ENCODE data around the gene CLCN2.

Gene CLCN2

DNA sequence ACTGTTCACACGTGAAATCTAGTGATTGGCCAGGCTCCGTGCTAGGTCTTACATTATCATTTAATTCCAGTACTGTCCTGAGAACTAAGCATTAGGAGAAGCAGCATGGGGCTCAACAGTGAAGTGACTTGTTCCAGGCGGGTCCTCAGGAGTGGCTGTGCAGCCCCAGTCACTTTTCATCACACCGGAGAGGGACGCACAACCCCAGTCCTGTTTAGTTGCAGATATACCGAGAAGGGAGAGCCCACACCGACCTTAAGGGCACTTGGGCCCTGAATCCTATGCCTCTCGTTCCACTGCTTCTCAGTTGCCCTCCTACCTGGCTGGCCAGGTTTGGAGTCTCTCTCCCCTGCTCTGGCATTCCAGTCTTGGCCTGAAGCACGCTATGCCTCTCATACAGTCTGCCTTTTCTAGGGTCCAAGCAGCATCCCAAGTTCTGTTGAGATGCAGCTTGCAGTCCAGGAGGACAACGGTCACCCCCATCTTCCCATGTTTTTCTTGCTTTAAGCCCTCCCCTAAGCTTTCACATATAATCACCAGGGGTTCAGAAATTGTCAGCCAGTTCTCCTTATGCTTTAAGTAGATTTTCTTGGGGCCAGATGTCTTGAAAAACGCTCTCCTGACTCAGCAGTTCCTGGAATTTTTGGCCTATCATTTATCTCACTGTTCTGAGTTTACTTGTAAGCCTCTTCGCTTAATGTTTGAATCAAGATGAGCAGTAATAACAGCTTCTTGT lies 13.9 kb downstream of the CLCN2 start:
- Histone ChIP-seq H3F3A (ENCODE audit: insufficient read depth, low read length) (no peaks in the 10 kb centered on the region), H4K20me1 (ENCODE audit: insufficient read depth, low read length) (no peaks in the 10 kb centered on the region), H3K9ac (ENCODE audit: low read length) (no peak overlapping the region), H3K27me3 (replicated peaks; ENCODE audit: insufficient read depth, low read length) (no peaks in the 10 kb centered on the region), H3K4me2 (ENCODE audit: low read depth, low read length) (no peak overlapping the region), H3K4me3 (ENCODE audit: low read length) (no peak overlapping the region), H3K36me3 (replicated peaks; ENCODE audit: insufficient read depth, low read length) (no peaks in the 10 kb centered on the region), H2AFZ (ENCODE audit: low read length) (no peak overlapping the region), H3K4me1 (ENCODE audit: low read length) (peaks cover 4% of the 10 kb centered on the region; the same call in 1 of the 2 replicates), H3K27ac (ENCODE audit: low read length) (no peak overlapping the region), H3K9me2 (replicated peaks; ENCODE audit: insufficient read depth, low read length) (no peaks in the 10 kb centered on the region), H3K9me3 (replicated peaks; ENCODE audit: insufficient read depth, low read length) (no peaks in the 10 kb centered on the region), H3K79me2 (ENCODE audit: low read length) (no peaks in the 10 kb centered on the region)
- no peak for DNase-seq
- TF ChIP-seq EZH2 (optimal IDR thresholded peaks at IDR 0.05; ENCODE audit: low read depth, low read length) (no peak), EZH2phosphoT487 (IDR thresholded peaks at IDR 0.05; ENCODE audit: low read length) (no peak)
- TF ChIP-seq, protein P1, sequence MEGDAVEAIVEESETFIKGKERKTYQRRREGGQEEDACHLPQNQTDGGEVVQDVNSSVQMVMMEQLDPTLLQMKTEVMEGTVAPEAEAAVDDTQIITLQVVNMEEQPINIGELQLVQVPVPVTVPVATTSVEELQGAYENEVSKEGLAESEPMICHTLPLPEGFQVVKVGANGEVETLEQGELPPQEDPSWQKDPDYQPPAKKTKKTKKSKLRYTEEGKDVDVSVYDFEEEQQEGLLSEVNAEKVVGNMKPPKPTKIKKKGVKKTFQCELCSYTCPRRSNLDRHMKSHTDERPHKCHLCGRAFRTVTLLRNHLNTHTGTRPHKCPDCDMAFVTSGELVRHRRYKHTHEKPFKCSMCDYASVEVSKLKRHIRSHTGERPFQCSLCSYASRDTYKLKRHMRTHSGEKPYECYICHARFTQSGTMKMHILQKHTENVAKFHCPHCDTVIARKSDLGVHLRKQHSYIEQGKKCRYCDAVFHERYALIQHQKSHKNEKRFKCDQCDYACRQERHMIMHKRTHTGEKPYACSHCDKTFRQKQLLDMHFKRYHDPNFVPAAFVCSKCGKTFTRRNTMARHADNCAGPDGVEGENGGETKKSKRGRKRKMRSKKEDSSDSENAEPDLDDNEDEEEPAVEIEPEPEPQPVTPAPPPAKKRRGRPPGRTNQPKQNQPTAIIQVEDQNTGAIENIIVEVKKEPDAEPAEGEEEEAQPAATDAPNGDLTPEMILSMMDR (IDR thresholded peaks at IDR 0.05; ENCODE audit: low read length) = no peak

DNA sequence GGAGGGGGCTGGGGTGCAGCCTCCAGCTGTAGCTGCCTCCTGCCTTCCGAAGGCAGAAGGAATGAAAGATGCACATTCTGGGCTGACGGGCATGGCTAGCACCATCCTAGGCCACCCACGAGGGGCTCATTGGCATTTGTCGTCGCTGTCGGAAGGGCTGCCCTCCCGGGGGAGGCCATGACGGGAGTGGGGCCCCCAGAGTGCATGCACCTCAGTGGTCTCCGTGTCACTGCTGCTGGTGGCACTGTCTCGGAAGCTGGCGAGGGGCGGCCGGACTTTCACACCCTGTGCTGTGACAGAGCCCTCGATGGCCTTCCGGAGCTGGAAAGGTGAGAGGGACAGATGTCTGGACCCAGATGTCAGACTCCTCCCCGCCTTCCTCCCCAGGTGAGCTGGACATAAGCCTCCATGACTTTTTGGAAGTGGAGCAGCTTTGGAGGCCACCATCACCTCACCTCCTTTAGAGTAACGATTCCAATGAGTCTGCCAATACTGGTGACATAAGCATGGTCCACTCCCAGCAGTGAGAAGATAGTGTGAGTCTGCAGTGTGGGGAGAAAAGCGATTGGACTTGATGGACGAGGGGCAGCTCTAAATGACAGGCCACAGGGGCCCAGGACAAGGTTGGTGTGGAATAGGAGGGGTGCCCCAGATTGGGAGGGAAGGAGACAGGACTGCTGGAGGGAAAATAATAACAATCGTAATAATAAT lies 14.8 kb downstream of the CLCN2 start:
- H3K4me1 ChIP-seq (ENCODE audit: low read length) = peaks cover 4% of the 10 kb centered on the region; the same call in 1 of the 2 replicates
- H3K4me3 ChIP-seq (ENCODE audit: low read length) = no peak overlapping the region
- H3K9me3 ChIP-seq (replicated peaks; ENCODE audit: insufficient read depth, low read length) = no peaks in the 10 kb centered on the region
- no peaks in the 10 kb centered on the region for H4K20me1 ChIP-seq (ENCODE audit: insufficient read depth, low read length)
- no peaks in the 10 kb centered on the region for H3K9me2 ChIP-seq (replicated peaks; ENCODE audit: insufficient read depth, low read length)
- no peak for DNase-seq
- TF ChIP-seq, protein P1 (IDR thresholded peaks at IDR 0.05; ENCODE audit: low read length) = no peak
- TF ChIP-seq EZH2phosphoT487 (IDR thresholded peaks at IDR 0.05; ENCODE audit: low read length) (no peak), EZH2 (optimal IDR thresholded peaks at IDR 0.05; ENCODE audit: low read depth, low read length) (no peak)
- no peaks in the 10 kb centered on the region for H3K36me3 ChIP-seq (replicated peaks; ENCODE audit: insufficient read depth, low read length)
- H3K4me2 ChIP-seq (ENCODE audit: low read depth, low read length) = no peak overlapping the region
- H3K9ac ChIP-seq (ENCODE audit: low read length) = no peak overlapping the region
- no peaks in the 10 kb centered on the region for H3K79me2 ChIP-seq (ENCODE audit: low read length)
- no peak overlapping the region for H3K27ac ChIP-seq (ENCODE audit: low read length)
- H2AFZ ChIP-seq (ENCODE audit: low read length) = no peak overlapping the region
- no peaks in the 10 kb centered on the region for H3F3A ChIP-seq (ENCODE audit: insufficient read depth, low read length)
- H3K27me3 ChIP-seq (replicated peaks; ENCODE audit: insufficient read depth, low read length) = no peaks in the 10 kb centered on the region

GRCh38 chr3:184345317-184346144 lies 15.9 kb downstream of the CLCN2 start:
- DNase-seq = peak; percentile 88
- Histone ChIP-seq H3K9me3 (replicated peaks; ENCODE audit: insufficient read depth, low read length) (no peaks in the 10 kb centered on the region), H3K79me2 (ENCODE audit: low read length) (no peaks in the 10 kb centered on the region), H3K27me3 (replicated peaks; ENCODE audit: insufficient read depth, low read length) (no peaks in the 10 kb centered on the region), H3K4me3 (ENCODE audit: low read length) (no peak overlapping the region), H3K9me2 (replicated peaks; ENCODE audit: insufficient read depth, low read length) (no peaks in the 10 kb centered on the region), H3K36me3 (replicated peaks; ENCODE audit: insufficient read depth, low read length) (no peaks in the 10 kb centered on the region), H2AFZ (ENCODE audit: low read length) (0 out of 2 replicates have a peak overlapping the region, but pooled peaks have one; percentile 29), H3F3A (ENCODE audit: insufficient read depth, low read length) (no peaks in the 10 kb centered on the region), H3K27ac (ENCODE audit: low read length) (no peak overlapping the region), H3K4me2 (ENCODE audit: low read depth, low read length) (no peak overlapping the region), H4K20me1 (ENCODE audit: insufficient read depth, low read length) (no peaks in the 10 kb centered on the region), H3K4me1 (ENCODE audit: low read length) (peaks cover 4% of the 10 kb centered on the region; the same call in 1 of the 2 replicates), H3K9ac (ENCODE audit: low read length) (no peak overlapping the region)
- no peak for TF ChIP-seq EZH2phosphoT487 (IDR thresholded peaks at IDR 0.05; ENCODE audit: low read length)
- TF ChIP-seq, protein P1 (IDR thresholded peaks at IDR 0.05; ENCODE audit: low read length) = peak; percentile 82
